Fibroblast of skin of scalp (primary cell): ENCODE data around the gene ANAPC1. TPM values are rescaled to one million over a fixed set of nuclear protein-coding genes. Genes with fewer than 3 reads are reported as not detected.
A peak's percentile ranks its signal among the peaks of the same experiment; 100 is the strongest.
"Not testable (repeated sequence)": the region's sequence is repeated elsewhere in the genome, so short reads cannot be mapped to it uniquely, and the experiment has no call there.

Source experiments
- DNase-seq: peaks from one replicate; pipeline ENCODE4 v3.0.0-alpha.2; 2013
- polyA plus RNA-seq, 2 experiments: library from polyadenylated mRNA; unstranded; fragments of 120-200 nt; gene quantifications; one replicate each; pipeline ENCODE4 v1.2.1, GENCODE V29; 2013; ENCODE audit not compliant: insufficient read length in 2 of 2

The ANAPC1 gene, protein sequence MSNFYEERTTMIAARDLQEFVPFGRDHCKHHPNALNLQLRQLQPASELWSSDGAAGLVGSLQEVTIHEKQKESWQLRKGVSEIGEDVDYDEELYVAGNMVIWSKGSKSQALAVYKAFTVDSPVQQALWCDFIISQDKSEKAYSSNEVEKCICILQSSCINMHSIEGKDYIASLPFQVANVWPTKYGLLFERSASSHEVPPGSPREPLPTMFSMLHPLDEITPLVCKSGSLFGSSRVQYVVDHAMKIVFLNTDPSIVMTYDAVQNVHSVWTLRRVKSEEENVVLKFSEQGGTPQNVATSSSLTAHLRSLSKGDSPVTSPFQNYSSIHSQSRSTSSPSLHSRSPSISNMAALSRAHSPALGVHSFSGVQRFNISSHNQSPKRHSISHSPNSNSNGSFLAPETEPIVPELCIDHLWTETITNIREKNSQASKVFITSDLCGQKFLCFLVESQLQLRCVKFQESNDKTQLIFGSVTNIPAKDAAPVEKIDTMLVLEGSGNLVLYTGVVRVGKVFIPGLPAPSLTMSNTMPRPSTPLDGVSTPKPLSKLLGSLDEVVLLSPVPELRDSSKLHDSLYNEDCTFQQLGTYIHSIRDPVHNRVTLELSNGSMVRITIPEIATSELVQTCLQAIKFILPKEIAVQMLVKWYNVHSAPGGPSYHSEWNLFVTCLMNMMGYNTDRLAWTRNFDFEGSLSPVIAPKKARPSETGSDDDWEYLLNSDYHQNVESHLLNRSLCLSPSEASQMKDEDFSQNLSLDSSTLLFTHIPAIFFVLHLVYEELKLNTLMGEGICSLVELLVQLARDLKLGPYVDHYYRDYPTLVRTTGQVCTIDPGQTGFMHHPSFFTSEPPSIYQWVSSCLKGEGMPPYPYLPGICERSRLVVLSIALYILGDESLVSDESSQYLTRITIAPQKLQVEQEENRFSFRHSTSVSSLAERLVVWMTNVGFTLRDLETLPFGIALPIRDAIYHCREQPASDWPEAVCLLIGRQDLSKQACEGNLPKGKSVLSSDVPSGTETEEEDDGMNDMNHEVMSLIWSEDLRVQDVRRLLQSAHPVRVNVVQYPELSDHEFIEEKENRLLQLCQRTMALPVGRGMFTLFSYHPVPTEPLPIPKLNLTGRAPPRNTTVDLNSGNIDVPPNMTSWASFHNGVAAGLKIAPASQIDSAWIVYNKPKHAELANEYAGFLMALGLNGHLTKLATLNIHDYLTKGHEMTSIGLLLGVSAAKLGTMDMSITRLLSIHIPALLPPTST (N-terminal part only)
- polyA plus RNA-seq (2013, experiment 1 of 2; ENCODE audit: insufficient read length) = 16.7 TPM
- polyA plus RNA-seq (2013, experiment 2 of 2; ENCODE audit: insufficient read length) = 20.6 TPM

GRCh38 chr2:111883661-111884591 lies at the start of gene ANAPC1:
ANAPC1 (minus strand) TSS chr2:111884193; CDS start chr2:111880825, 3,368 bp downstream.
- DNase-seq = peak; percentile 78

DNA sequence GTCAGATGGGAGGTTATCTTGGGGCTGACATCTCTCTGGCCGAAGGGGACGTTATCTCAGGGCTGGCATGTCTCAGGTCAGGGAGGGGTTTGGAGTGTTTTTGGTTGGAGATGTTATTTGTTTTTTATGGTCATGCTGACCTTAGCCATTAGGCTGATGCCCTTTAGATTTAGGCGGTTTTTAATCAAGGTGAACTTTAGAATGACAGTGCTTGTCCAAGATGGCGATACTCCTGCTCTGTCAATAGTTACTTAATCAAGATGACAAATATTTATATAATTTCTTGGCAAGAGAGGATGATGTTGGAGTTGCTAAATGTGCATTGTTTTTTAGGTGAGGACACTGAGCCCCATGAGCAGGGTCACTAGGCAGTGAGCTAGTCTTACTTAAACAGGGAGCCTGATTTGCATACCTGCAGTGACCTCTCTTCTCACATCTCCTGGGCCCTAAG lies 48.9 kb upstream of the ANAPC1 start:
- DNase-seq = no peak

GRCh38 chr2:111930875-111931274 lies 46.9 kb upstream of the ANAPC1 start:
- DNase-seq = peak; percentile 35

GRCh38 chr2:111930409-111930808 lies 46.4 kb upstream of the ANAPC1 start:
- DNase-seq = no peak

- DNase-seq = no peak
Measured at GRCh38 chr2:111927723-111928122, 43.7 kb upstream of the ANAPC1 start.

GRCh38 chr2:111924617-111925107 lies 40.7 kb upstream of the ANAPC1 start:
- no peak for DNase-seq

GRCh38 chr2:111923276-111923804 lies 39.3 kb upstream of the ANAPC1 start:
- peak; percentile 47 for DNase-seq

- DNase-seq = no peak
Measured at GRCh38 chr2:111919794-111920608, 36.0 kb upstream of the ANAPC1 start.

DNA sequence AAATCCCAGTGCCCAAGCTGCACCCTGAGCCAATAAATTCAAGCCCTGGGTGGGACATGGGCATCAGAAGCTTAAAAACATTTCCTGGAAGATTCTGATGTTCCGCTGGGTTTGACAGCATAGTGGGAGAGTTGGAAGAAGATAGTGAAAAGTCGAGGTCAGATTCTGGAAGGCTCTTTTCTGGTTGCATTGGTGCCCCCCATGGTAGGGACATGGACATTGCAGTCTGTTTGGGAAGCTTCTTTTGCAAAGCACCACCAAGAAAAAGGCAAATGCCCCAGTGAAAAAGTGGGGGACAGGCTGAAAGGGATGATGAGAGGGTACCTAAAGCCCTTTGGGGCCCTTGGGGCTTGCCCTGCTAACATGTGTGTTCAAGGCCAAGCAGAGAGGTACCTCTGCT lies 35.4 kb upstream of the ANAPC1 start:
- DNase-seq = no peak

GRCh38 chr2:111918383-111918806 lies 34.4 kb upstream of the ANAPC1 start:
- peak; percentile 95 for DNase-seq

GRCh38 chr2:111917106-111917505 lies 33.1 kb upstream of the ANAPC1 start:
- DNase-seq = no peak

GRCh38 chr2:111912547-111912946 lies 28.6 kb upstream of the ANAPC1 start:
- DNase-seq = no peak

DNA sequence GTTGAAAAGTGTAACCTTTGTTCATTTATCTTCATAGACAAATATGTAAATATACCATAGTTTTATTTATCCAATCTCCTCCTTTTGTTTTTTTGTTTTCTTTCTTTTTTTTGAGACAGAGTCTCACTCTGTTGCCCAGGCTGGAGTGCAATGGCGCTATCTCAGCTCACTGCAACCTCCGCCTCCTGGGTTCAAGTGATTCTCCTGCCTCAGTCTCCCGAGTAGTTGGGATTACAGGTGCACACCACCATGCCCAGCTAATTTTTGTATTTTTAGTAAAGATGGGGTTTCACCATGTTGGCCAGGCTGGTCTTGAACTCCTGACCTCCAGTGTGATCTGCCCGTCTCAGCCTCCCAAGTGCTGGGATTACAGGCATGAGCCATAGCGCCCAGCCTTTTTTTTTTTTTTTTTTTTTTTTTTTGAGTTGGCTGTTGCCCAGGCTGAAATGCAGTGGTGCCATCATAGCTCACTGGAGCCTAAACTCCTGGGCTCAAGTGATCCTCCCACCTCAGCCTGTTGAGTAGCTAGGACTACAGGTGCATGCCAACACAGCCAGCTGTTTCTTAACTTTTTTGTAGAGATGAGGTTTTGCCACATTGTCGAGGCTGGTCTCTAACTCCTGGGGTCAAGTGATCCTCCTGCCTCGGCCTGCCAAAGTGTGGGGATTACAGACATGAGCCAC lies 27.4 kb upstream of the ANAPC1 start:
- not testable (repeated sequence) for DNase-seq

DNA sequence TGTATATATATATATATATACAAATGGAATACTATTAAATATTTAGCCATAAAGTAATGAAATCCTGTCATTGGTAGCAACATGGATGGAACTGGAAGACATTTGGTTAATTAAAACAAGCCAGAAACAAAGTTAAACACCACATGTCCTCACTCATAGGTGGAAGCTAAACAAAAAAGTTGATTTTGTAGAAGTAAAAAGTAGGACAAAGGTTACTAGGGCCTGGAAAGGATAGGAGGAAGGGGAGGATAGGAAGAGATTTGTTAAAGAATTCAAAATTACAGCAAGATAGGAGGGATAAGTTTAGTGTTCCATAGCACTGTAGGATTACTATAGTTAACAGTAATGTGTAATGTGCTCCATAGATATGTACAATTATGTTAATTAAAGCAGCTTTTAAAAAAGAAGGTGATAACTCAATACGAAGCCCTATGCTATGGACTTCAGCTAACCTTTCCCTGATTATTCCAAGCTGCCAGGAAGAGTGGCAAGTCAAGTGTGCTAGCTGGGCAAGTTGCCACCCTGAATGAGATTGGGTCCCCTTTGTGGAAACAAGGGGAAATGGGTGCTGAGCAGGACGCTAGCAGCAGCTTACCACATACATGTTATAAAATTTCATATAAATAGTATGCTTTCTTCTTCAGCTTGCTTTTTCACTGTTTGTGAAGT lies 26.8 kb upstream of the ANAPC1 start:
- no peak for DNase-seq

DNA sequence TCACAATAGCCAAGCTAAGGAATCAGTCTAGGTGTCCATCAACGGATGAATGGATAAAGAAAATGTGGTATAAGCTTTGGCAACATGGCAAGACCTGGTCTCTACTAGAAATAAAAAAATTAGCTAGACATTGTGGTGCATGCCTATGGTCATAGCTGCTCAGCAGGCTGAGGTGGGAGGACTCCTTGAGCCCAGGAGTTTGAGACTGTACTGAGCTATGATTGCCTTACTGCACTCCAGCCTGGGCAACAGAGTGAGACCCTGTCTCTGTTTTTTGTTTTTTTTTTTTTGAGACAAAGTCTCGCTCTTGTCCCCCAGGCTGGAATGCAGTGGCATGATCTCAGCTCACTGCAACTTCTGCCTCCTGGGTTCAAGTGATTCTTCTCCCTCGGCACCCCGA lies 26.0 kb upstream of the ANAPC1 start:
- DNase-seq = not testable (repeated sequence)

GRCh38 chr2:111909079-111909478 lies 25.1 kb upstream of the ANAPC1 start:
- no peak for DNase-seq

DNA sequence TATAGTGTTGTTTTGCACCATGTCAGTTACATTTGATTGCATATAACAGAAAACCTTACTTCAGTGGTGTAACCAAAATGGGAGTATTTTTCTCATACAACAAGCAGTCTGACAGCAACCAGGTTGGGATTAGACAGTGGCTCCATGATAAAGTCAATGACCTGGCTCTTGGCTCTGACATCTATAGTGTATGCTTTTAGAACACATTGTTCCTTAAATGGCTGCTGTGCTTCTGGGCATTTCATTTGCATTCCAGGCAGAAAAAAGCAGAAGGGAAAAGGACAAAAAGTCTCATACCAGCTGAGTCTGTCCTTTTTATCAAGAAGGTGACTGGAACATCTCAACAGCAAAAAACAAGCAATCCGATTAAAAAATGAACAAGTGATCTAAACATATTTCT lies 24.6 kb upstream of the ANAPC1 start:
- no peak for DNase-seq

- DNase-seq = peak; percentile 23
Measured at GRCh38 chr2:111905990-111906735, 22.2 kb upstream of the ANAPC1 start.
